Stimulated activated naive B cell treated with anti-CD40 and anti-IgM and Interleukin-4, amounts not matched to agents 10 μg/mL and 1 μg/mL and 100 μg/mL, for 72 hours (primary cell): ENCODE results near the gene PAPSS2.
A peak's percentile ranks its signal among the peaks of the same experiment; 100 is the strongest.

Source experiments
- ATAC-seq, 2 donors: fragments of 150-1000 bp; cut with Tn5 transposase; replicated peaks; 2 replicates each; pipeline ENCODE4 v1.10.0; 2021; ENCODE audit warnings: moderate library complexity in 1 of 2
- DNase-seq: peaks from one replicate; pipeline ENCODE4 v3.0.0; 2021
- H3K27ac Mint-ChIP-seq: one replicate; pipeline ENCODE4 v1.8.0; 2022; ENCODE audit warnings: mild to moderate bottlenecking, mixed read lengths
- H3K27me3 Mint-ChIP-seq, 2 donors: one replicate each; pipeline ENCODE4 v1.8.0; 2022; ENCODE audit warnings: mixed read lengths in 2 of 2
- H3K36me3 Mint-ChIP-seq, 2 donors: one replicate each; pipeline ENCODE4 v1.8.0; 2022; ENCODE audit warnings: mixed read lengths in 2 of 2, mild to moderate bottlenecking in 1 of 2
- H3K4me1 Mint-ChIP-seq, 2 donors: one replicate each; pipeline ENCODE4 v1.8.0; 2022; ENCODE audit warnings: mixed read lengths in 2 of 2, mild to moderate bottlenecking in 1 of 2
- H3K4me3 Mint-ChIP-seq, 2 donors: one replicate each; pipeline ENCODE4 v1.8.0; 2022; ENCODE audit warnings: mild to moderate bottlenecking in 2 of 2, mixed read lengths in 2 of 2, moderate library complexity in 1 of 2
- H3K9me3 Mint-ChIP-seq, 2 donors: one replicate each; pipeline ENCODE4 v1.8.0; 2022; ENCODE audit warnings: mixed read lengths in 2 of 2, mild to moderate bottlenecking in 1 of 2

PAPSS2 gene

GRCh38 chr10:87750817-87751216, 91.1 kb downstream of the PAPSS2 start:
- ATAC-seq (no peak), DNase-seq (no peak)
- H3K4me1 Mint-ChIP-seq, result no peaks in the 10 kb centered on the region
- peaks cover 10 to 14% of the 10 kb centered on the region in 2 donors for H3K36me3 Mint-ChIP-seq
- H3K9me3 Mint-ChIP-seq, result no peaks in the 10 kb centered on the region
- H3K27me3 Mint-ChIP-seq, result no peaks in the 10 kb centered on the region
- H3K27ac Mint-ChIP-seq, result no peak overlapping the region
- no peak overlapping the region for H3K4me3 Mint-ChIP-seq

GRCh38 chr10:87751274-87751673, 91.6 kb downstream of the PAPSS2 start:
- peaks cover 11 to 18% of the 10 kb centered on the region in 2 donors for H3K36me3 Mint-ChIP-seq
- H3K27me3 Mint-ChIP-seq, result no peaks in the 10 kb centered on the region
- H3K9me3 Mint-ChIP-seq, result no peaks in the 10 kb centered on the region
- H3K27ac Mint-ChIP-seq, result no peak overlapping the region
- H3K4me3 Mint-ChIP-seq, result no peak overlapping the region
- no peaks in the 10 kb centered on the region for H3K4me1 Mint-ChIP-seq
- ATAC-seq, result no peak
- DNase-seq, result no peak

DNA sequence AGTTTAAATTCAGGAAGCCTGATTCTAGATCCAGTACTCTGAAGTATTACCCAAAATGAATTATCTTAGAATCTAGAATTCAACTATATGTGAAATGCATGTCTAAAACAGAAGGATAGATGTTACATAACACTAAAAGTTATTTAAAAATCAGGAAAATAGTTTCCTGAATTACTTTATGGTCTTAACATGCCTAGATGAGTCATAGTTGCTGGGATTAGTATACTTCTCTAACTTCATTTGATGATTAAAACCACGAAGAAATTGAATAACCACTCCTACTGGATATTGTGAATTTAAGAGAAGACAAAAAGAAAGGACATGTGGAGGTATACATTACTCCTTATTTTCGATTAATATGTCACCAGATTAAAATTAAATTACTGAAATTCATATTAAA, 92.9 kb downstream of the PAPSS2 start:
- H3K4me1 Mint-ChIP-seq, result no peaks in the 10 kb centered on the region
- DNase-seq (no peak), ATAC-seq (no peak)
- H3K27ac Mint-ChIP-seq, result no peak overlapping the region
- H3K36me3 Mint-ChIP-seq, result peaks cover 11 to 20% of the 10 kb centered on the region in 2 donors
- no peaks in the 10 kb centered on the region for H3K27me3 Mint-ChIP-seq
- H3K4me3 Mint-ChIP-seq, result no peak overlapping the region
- H3K9me3 Mint-ChIP-seq, result no peaks in the 10 kb centered on the region

DNA sequence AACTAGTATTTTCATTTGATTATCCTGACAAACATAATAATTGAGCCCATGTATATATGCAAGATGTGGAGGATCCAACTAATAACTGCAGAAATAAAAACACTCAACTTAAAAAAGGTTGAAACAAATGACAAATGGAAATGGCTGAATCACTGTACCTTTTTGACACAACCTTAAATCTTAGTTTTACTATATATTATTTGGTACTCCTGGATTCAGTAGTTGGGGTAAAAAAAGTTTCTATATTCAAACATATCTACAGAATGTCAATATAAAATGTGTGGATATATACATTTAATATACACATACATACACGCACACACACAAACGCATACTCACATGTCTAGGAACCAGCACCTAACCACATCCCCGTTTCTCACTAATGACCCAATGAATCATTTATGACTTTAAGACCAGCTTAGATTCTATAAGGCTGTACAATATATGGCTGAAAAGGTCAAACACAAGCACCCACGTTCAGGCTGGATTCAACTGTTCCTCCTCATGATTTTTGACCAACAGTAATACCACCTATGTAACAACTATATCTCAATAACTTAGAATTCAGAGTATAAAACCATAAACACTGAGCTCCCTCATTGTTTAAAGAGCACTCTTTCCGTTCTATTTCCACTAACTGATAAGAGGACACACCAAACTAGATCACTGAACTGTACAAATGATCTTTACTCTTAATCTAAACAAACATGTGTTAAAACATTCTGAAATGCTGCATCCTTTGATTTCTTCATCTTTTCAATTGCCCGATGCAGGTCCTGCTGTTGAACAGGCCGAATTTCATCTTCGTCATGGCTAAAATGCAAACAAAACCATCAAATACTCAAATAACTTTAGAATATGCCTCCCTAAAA, 94.6 kb downstream of the PAPSS2 start:
- H3K27me3 Mint-ChIP-seq, result no peaks in the 10 kb centered on the region
- no peaks in the 10 kb centered on the region for H3K4me1 Mint-ChIP-seq
- DNase-seq, result no peak
- peak overlapping the region; percentile 37 for H3K27ac Mint-ChIP-seq
- peaks cover 13 to 25% of the 10 kb centered on the region in 2 donors for H3K36me3 Mint-ChIP-seq
- H3K4me3 Mint-ChIP-seq, result no peak overlapping the region
- H3K9me3 Mint-ChIP-seq, result no peaks in the 10 kb centered on the region
- no peak for ATAC-seq

DNA sequence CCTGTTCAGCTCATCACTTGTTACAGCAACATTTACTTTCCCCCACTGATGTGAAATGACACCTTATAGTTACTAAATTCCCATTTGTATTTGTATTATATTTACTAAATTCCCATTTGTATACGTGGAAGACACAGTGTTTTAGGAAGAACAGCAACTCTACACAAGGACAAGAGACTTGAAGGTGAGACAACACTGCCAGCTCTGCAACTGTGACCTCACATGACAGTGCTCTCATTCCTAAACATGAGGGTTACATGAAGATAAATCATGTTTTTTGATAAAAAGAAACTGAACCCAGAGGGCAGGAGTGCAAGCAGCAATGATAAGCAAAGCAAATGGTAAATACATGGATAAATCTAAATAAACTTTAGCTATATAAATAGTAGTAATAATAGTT, 98.0 kb downstream of the PAPSS2 start:
- no peak for DNase-seq
- H3K36me3 Mint-ChIP-seq, result peaks cover 20 to 36% of the 10 kb centered on the region in 2 donors
- H3K9me3 Mint-ChIP-seq, result no peaks in the 10 kb centered on the region
- no peak for ATAC-seq
- no peak overlapping the region for H3K27ac Mint-ChIP-seq
- H3K27me3 Mint-ChIP-seq, result no peaks in the 10 kb centered on the region
- no peak overlapping the region for H3K4me3 Mint-ChIP-seq
- peaks cover 2 to 11% of the 10 kb centered on the region in 2 donors for H3K4me1 Mint-ChIP-seq

GRCh38 chr10:87759551-87759950, 99.9 kb downstream of the PAPSS2 start:
- DNase-seq (no peak), ATAC-seq (no peak)
- Mint-ChIP-seq H3K4me3 (no peak overlapping the region), H3K9me3 (no peaks in the 10 kb centered on the region), H3K27me3 (no peaks in the 10 kb centered on the region), H3K4me1 (peaks cover 2 to 11% of the 10 kb centered on the region in 2 donors), H3K36me3 (peaks cover 22 to 28% of the 10 kb centered on the region in 2 donors), H3K27ac (no peak overlapping the region)

- H3K27me3 Mint-ChIP-seq, result no peaks in the 10 kb centered on the region
- DNase-seq, result no peak
- ATAC-seq, result no peak
- H3K9me3 Mint-ChIP-seq, result no peaks in the 10 kb centered on the region
- H3K27ac Mint-ChIP-seq, result peak overlapping the region; percentile 1
- peaks cover 22 to 34% of the 10 kb centered on the region in 2 donors for H3K36me3 Mint-ChIP-seq
- peaks cover 2 to 11% of the 10 kb centered on the region in 2 donors for H3K4me1 Mint-ChIP-seq
- no peak overlapping the region for H3K4me3 Mint-ChIP-seq
Measured at GRCh38 chr10:87760195-87760905, 100.7 kb downstream of the PAPSS2 start.

- Mint-ChIP-seq H3K9me3 (no peaks in the 10 kb centered on the region), H3K27ac (no peak overlapping the region), H3K36me3 (peaks cover 22 to 34% of the 10 kb centered on the region in 2 donors), H3K27me3 (no peaks in the 10 kb centered on the region), H3K4me1 (peaks cover 2 to 11% of the 10 kb centered on the region in 2 donors), H3K4me3 (no peak overlapping the region)
- ATAC-seq (no peak), DNase-seq (no peak)
Measured at GRCh38 chr10:87761153-87761552, 101.5 kb downstream of the PAPSS2 start.

- Mint-ChIP-seq H3K9me3 (no peaks in the 10 kb centered on the region), H3K27ac (no peak overlapping the region), H3K4me3 (no peak overlapping the region), H3K4me1 (peaks cover 2 to 11% of the 10 kb centered on the region in 2 donors), H3K36me3 (peaks cover 24 to 33% of the 10 kb centered on the region in 2 donors), H3K27me3 (no peaks in the 10 kb centered on the region)
- no peak for DNase-seq
- peak; percentile 95 to 98 for ATAC-seq
Measured at GRCh38 chr10:87761892-87762291, 102.2 kb downstream of the PAPSS2 start.

DNA sequence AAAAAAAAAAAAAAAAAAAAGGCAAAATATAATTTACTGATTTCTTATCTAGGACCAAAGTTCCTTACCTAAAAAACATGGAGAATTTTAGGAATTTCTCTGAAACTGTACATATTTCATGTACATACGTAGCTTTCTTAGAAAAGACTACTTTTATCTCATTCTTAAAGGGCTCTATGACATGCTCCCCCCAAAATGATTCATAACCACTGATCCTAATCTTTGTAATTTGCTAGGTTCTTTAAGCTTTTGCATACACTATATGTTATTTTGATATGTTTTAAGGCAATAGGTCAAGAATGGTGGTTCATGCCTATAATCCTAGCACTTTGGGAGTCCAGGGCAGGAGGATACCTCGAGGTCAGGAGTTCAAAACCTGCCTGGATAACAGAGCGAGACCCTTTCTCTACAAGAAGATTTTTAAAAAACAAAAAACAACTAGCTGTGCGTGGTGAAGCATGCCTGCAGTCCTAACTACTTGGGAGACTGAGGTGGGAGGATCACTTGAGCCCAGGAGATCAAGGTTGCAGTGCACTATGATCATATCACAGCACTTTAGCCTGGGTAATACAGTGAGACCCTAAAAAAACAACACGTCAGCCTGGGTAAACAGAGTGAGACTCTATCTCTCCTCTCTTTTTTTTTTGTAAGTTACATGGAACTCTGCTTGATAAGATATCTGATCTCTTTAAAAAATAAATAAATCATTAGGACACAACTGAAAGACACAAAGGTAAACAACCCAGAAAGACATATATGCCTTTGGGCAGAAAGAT, 103.6 kb downstream of the PAPSS2 start:
- no peaks in the 10 kb centered on the region for H3K27me3 Mint-ChIP-seq
- no peaks in the 10 kb centered on the region for H3K9me3 Mint-ChIP-seq
- no peak overlapping the region for H3K27ac Mint-ChIP-seq
- no peak overlapping the region for H3K4me3 Mint-ChIP-seq
- peaks cover 28 to 40% of the 10 kb centered on the region in 2 donors for H3K36me3 Mint-ChIP-seq
- DNase-seq (no peak), ATAC-seq (no peak)
- peaks cover 2 to 11% of the 10 kb centered on the region in 2 donors for H3K4me1 Mint-ChIP-seq

GRCh38 chr10:87764072-87764934, 104.6 kb downstream of the PAPSS2 start:
- no peak overlapping the region for H3K27ac Mint-ChIP-seq
- no peaks in the 10 kb centered on the region for H3K27me3 Mint-ChIP-seq
- H3K36me3 Mint-ChIP-seq, result peaks cover 31 to 44% of the 10 kb centered on the region in 2 donors
- no peaks in the 10 kb centered on the region for H3K9me3 Mint-ChIP-seq
- peaks cover 2 to 11% of the 10 kb centered on the region in 2 donors for H3K4me1 Mint-ChIP-seq
- no peak overlapping the region for H3K4me3 Mint-ChIP-seq
- no peak for ATAC-seq
- DNase-seq, result no peak

GRCh38 chr10:87765666-87766376, 106.1 kb downstream of the PAPSS2 start:
- DNase-seq (no peak), ATAC-seq (no peak)
- Mint-ChIP-seq H3K9me3 (no peaks in the 10 kb centered on the region), H3K4me3 (no peak overlapping the region), H3K27ac (no peak overlapping the region), H3K36me3 (peaks cover 25 to 42% of the 10 kb centered on the region in 2 donors), H3K27me3 (no peaks in the 10 kb centered on the region), H3K4me1 (peaks cover 0 to 5% of the 10 kb centered on the region in 2 donors)

- Mint-ChIP-seq H3K9me3 (no peaks in the 10 kb centered on the region), H3K27ac (no peak overlapping the region), H3K27me3 (no peaks in the 10 kb centered on the region), H3K4me1 (peaks cover 0 to under 1% of the 10 kb centered on the region in 2 donors), H3K36me3 (peaks cover 26 to 40% of the 10 kb centered on the region in 2 donors), H3K4me3 (no peak overlapping the region)
- ATAC-seq (no peak), DNase-seq (no peak)
Measured at GRCh38 chr10:87767253-87767652, 107.6 kb downstream of the PAPSS2 start.
